HG03571 (cell line): ENCODE results near the gene NACA.

ENCODE experiments used
- ATAC-seq: cut with Tn5 transposase; IDR thresholded peaks from one replicate; pipeline ENCODE4 v1.9.1; 2021; ENCODE audit not compliant: unreplicated experiment

Gene NACA

GRCh38 chr12:56688129-56688845 lies 36.8 kb downstream of the NACA start, which contains the start of gene PTGES3:
PTGES3 (minus strand) TSS chr12:56688284; CDS start chr12:56687999, 285 bp downstream.
- peak; percentile 64 for ATAC-seq

GRCh38 chr12:56687223-56688128 lies 37.6 kb downstream of the NACA start:
- ATAC-seq: peak; percentile 20

DNA sequence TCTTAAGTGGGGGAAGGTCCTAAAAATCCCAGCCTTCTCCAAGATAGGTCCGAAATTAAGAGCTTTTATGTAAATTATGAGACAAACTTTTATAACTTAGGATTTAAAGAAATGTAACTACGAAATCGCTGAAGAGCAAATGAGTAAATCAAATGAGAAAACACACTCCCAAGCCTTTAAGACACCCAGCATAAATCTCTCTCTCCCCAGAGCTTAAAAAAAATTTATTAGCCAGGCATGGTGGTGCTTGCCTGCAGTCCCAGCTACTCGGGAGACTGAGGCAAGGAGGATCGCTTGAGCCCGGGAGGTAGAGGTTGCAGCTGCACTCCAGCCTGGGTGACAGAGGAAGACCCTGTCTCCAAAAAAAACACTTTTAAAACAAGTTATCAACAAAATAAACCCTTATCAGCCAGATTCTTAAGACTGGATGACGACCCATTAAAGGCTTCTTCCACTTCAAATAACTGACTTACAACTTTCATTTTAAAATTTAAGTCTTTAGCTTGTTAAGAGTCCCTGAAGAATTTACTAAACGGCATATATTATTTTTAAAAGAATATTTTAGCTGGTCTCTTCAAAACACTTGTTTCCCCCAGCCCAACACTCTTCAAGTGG lies 40.2 kb downstream of the NACA start:
- ATAC-seq: no peak

GRCh38 chr12:56682323-56682722 lies 42.8 kb downstream of the NACA start:
- ATAC-seq: no peak

DNA sequence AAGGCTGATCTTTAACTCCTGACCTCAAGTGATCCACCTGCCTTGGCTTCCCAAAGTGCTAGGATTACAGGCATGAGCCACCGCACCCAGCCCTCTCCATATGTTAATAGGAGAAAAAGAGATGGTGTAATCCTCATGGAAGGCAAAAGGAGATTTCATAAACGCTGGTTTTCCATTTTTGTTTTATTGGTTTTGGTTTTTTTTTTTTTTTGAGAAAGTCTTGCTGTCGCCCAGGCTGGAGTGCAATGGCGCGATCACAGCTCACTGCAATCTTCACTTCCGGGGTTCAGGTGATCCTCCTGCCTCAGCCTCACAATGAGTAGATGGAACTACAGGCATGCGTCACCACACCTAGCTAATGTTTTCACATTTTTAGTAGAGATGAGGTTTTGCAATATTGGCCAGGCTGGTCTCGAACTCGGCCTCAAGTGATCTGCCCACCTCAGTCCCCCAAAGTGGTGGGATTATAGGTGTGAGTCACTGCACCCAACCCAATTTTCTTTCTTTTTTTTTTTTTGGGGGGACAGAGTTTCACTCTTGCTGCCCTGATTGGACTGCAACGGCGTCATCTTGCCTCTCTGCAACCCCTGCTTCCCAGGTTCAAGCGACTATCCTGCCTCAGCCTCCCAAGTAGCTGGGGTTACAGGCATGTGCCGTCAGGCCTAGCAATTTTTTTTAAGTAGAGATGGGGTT lies 45.1 kb downstream of the NACA start:
- ATAC-seq: no peak

DNA sequence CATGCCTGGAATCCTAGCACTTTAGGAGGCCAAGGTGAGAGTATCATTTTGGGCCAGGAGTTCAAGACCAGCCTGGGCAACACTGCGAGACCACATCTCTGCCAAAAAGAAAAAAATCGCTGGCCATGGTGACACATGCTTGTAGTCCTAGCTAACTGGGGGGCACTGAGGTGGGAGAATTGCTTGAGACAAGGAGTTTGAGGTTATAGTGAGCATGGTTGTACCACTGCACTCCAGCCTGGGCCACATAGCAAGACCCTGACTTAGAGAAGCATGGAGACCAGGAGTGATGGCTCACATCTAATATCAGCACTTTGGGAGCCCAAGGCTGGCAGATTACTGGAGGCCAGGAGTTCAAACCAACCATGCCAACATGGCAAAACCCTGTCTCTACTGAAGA lies 46.2 kb downstream of the NACA start:
- no peak for ATAC-seq

DNA sequence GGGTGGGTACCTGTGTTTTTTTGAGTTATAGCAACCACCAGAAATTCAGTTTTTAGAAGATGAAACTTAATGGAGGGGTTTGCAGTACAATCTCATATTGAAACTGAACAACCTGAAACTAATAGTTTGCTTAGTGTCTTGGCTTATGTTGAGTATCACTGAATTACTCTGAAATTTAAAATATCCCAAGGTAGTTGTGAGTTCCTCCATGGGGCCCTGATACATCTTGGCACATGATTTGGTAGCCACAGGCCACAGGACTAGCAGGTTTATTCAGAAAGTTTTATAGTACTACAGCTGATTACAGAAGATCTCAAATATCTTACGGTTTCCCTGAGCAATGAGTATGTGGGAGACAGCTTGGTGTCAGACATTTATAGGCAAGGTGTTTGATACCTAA lies 47.4 kb downstream of the NACA start:
- ATAC-seq: peak; percentile 52

DNA sequence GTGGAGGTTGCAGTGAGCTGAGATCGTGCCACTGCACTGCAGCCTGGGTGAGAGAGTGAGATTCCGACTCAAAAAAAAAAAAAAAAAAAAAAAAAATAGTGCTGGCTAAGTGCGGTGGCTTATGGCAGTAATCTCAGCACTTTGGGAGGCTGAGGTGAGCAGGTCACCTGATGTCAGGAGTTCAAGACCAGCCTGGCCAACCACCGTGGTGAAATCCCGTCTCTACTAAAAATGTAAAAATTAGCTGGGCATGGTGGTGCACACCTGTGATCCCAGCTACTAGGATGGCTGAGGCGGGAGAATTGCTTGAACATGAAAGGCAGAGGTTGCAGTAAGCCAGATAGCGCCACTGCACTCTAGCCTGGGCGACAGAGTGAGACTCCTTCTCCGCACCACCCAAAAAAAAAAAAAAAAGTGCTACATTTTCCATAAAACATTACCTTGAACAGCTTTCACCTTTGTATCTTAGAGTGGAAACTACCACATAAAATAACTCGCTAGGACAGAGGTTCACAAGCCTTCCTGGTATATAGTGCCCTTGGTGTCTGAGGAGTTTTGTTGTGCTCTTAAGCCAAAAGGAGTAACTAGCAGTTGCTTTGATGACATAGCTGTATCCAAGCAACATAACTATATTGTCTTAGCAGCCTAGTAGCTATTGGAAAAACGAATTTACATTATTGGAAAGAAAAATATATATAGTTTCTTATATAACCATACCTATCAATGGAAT lies 48.1 kb downstream of the NACA start:
- ATAC-seq: peak; percentile 15

DNA sequence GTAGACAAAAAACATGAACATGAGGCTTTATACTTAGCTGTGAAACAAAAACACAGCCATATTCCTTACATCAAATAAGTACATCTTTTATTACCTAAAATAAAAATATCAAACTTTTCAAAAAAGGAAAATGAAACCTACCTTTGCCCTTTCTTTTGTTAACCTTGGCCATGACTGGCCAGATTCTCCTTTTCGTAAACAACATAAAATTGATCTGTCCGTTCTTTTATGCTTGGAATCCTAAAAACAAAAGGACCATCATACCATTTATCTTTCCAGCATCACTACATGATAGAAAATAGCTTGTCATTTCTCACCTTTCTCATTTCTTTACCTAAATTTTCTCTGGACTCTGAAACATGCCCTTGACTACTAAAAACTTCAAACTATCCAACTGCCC lies 53.5 kb downstream of the NACA start:
- no peak for ATAC-seq

GRCh38 chr12:56670836-56671235 lies 54.3 kb downstream of the NACA start:
- ATAC-seq: no peak

GRCh38 chr12:56668197-56668457 lies 57.0 kb downstream of the NACA start:
- no peak for ATAC-seq
